ENCODE results near the gene ZFYVE28.

DNA sequence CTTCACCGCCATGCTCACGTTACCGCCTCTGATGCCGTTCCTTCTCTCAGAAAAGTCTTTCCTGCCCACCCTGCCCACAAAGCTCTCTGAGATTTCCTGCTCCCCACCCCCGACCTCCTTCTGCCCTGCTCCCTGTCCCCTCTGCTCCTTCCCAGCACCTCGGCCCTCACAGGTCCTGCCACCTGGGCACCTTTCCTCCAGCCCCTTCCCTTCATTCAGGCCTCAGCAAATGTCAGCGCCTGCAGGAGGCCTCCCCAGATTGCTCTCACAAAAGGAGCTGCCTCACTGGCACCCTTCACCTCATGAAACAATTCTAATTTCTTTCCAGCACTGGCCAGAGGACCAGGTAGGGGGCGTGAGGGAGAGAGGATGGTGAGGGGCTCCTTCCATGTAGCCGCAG lies 122.9 kb downstream of the ZFYVE28 start:
- TF ChIP-seq, protein P1, sequence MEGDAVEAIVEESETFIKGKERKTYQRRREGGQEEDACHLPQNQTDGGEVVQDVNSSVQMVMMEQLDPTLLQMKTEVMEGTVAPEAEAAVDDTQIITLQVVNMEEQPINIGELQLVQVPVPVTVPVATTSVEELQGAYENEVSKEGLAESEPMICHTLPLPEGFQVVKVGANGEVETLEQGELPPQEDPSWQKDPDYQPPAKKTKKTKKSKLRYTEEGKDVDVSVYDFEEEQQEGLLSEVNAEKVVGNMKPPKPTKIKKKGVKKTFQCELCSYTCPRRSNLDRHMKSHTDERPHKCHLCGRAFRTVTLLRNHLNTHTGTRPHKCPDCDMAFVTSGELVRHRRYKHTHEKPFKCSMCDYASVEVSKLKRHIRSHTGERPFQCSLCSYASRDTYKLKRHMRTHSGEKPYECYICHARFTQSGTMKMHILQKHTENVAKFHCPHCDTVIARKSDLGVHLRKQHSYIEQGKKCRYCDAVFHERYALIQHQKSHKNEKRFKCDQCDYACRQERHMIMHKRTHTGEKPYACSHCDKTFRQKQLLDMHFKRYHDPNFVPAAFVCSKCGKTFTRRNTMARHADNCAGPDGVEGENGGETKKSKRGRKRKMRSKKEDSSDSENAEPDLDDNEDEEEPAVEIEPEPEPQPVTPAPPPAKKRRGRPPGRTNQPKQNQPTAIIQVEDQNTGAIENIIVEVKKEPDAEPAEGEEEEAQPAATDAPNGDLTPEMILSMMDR (conservative IDR thresholded peaks at IDR 0.05): no peak
- TF ChIP-seq EZH2 (IDR thresholded peaks at IDR 0.05; ENCODE audit: low read depth): no peak
